Kidney tubule cell (primary cell): ENCODE data around the gene PCGF2.
A peak's percentile ranks its signal among the peaks of the same experiment; 100 is the strongest.

Experiments used
- DNase-seq: peaks from one replicate; pipeline ENCODE4 v3.0.0-alpha.2; 2018; ENCODE audit warnings: low spot score

The PCGF2 gene

DNA sequence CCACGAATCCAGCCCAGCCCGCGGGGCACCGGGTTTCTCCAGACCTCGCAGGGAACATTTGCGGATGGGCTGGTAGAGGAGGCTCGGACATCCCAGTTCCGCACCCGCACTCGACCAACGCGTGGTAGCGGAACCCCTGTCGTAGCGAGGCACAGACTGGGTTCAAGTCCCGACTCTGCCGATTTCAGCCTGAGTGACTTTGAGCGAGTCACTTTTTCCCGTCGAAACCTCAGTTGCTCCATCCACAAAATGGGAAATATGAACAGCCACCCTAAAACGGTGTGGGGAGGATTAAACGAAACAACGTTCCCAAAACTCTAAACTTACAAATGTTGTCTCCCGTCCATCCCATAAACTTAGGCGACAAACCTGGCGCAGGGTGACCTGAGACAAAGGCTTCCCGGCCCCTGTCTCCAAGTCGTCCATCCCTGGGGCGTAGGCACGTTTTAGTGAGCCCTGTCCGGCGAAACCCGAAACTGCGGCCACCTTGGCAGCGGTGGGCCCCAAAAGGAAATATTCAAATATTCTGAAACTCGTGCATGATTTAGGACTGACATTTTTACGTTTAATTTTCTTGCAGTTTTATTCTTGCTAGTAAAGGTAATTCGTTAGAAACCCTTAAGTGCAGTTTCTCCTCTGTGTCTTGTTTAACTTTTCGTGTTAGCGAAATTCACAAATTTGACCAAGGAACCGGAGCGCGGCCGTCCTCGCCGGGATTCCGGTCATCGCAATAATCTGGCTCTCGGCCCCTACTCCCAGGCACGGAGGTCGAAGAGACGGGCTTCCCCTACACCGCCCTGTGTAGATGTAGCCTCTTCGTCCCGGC lies 45.0 kb downstream of the PCGF2 start:
- DNase-seq, result peak; percentile 35

DNA sequence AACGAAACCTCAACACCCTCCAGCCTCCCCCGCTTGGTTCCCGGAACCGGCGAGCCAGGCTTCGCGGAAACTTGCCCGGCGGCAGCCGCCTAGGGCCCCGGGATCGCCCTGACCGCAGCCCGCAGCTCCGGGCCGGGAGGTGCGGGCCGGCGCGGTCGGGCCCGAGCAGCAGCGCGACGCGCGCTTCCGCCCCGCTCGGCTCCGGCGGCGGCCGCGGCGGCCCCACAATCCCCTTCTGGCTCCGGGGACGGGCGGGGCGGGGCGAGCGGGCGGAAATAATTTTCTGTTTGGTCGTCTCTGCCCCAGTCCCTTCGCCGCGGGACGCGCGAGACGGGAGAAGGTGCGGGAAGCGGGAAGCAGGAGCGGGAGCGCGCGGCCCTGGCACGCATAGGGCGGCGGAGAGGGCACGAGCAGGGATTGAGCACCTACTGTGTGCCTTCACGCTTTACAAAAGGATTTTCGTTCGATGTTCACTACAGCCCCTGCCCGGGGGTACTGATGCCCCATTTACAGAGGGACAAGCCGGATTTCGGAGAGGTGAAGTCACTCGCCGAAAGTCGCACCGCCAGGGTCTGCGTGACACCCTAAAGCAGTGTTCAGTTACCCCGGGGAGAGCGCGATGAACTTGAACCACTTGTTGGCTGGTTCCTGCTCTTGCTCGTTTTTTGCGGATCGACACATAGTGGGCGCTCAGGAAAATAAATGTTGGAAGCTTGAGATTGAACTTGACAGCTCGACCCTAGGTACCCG lies 45.8 kb downstream of the PCGF2 start:
- peak; percentile 87 for DNase-seq

- peak; percentile 83 for DNase-seq
These were observed 46.5 kb downstream of the PCGF2 start for GRCh38 chr17:38701504-38702165.

GRCh38 chr17:38698760-38699159 lies 49.4 kb downstream of the PCGF2 start:
- DNase-seq, result no peak

GRCh38 chr17:38697061-38697820 lies 50.9 kb downstream of the PCGF2 start:
- no peak for DNase-seq

DNA sequence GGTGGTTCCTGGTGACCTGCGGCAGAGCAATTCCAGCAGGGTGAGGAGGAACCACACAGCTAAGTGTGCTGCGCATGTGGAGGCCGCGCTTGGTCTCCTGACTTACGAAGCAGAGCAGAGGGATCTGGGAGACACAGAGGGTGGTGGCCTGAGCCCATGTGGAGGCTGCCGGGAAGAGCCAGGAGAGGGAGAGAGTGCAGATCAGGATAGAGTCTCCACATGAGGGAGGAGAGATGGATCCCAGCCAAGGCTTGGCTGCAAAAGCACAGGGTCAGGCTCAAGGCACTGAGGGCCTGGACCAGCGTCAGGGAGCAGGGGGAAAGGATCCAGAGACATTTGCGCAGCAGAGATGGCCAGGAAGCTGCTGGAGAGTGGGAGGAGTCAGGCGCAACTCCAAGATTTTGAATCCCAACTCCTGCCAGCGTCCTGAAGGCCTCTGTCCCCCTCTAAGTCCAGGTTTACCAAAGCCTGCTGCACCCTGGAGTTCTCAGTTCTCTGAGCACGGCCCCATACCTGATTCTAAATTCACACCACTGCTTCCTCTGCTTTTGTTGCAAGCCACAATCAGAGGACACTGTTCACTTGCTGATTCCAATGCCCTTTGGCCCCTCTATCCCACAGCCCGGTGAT lies 54.3 kb downstream of the PCGF2 start:
- no peak for DNase-seq

- DNase-seq, result no peak
These were observed 57.0 kb downstream of the PCGF2 start for GRCh38 chr17:38691154-38691553.

DNA sequence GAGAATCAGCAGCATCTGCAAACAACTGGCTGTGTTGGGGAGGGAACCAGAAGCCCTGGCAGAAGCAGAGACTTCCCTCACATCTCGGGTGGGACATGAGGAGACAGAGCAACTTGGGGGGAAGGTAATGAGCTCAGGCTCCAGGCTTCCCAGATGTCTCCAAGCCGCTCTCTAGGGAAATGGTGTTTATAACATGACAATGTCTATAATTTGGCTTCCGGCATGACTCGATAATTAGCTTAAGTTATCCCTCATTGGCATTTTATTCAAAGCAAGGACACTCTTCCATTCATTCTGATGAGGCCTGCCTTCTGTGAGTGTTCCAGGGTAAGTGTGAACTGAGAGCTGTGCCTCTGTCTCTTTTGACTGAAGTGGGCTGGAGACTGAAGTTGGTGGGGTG lies 57.8 kb downstream of the PCGF2 start:
- DNase-seq, result no peak

DNA sequence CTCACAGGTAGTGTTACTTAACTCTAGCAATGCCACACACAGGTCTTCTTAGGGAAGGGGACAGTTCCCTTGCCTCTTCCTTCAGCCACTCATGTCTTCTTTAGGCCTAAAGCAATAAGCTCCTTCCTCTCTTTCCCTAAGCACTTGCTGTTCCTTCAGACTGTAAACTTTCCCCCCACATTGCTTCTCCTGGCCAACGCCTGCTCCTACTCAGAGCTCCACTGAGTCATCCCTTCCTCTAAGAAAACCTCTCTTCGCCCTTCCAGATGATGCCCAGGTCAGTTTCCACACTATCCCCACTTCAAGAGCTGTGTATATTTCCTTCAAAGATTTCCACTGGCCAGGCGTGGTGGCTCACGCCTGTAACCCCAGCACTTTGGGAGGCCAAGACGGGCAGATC lies 60.9 kb downstream of the PCGF2 start:
- no peak for DNase-seq

- DNase-seq, result no peak
These were observed 62.6 kb downstream of the PCGF2 start for GRCh38 chr17:38685491-38685890.
